ENCODE measurements around the gene RAI14.

RAI14 gene

GRCh38 chr5:34677428-34677827 is 21.3 kb downstream of the RAI14 start:
- no peak for DNase-seq

GRCh38 chr5:34680896-34681295 is 24.8 kb downstream of the RAI14 start:
- DNase-seq: peak in 1 of 4 experiments; percentile 4

GRCh38 chr5:34682926-34683623 is 26.9 kb downstream of the RAI14 start:
- no peak for DNase-seq

- no peak for DNase-seq
Measured at GRCh38 chr5:34684281-34684979, 28.3 kb downstream of the RAI14 start.

GRCh38 chr5:34684980-34685352 is 28.8 kb downstream of the RAI14 start:
- DNase-seq: no peak

GRCh38 chr5:34685485-34686165 is 29.5 kb downstream of the RAI14 start:
- no peak for DNase-seq

- peak; percentile 16 to 51 (median 41) for DNase-seq
Measured at GRCh38 chr5:34686762-34687268, 30.7 kb downstream of the RAI14 start.

GRCh38 chr5:34687269-34688011 is 31.3 kb downstream of the RAI14 start:
- DNase-seq: no peak

GRCh38 chr5:34688015-34688810 is 32.1 kb downstream of the RAI14 start:
- no peak for DNase-seq

- no peak for DNase-seq
Measured at GRCh38 chr5:34690301-34690700, 34.2 kb downstream of the RAI14 start.

GRCh38 chr5:34690898-34691297 is 34.8 kb downstream of the RAI14 start:
- no peak for DNase-seq

GRCh38 chr5:34691326-34691725 is 35.2 kb downstream of the RAI14 start:
- DNase-seq: no peak

GRCh38 chr5:34692786-34693185 is 36.7 kb downstream of the RAI14 start:
- DNase-seq: no peak

GRCh38 chr5:34694012-34694411 is 37.9 kb downstream of the RAI14 start:
- no peak for DNase-seq

GRCh38 chr5:34694685-34695084 is 38.6 kb downstream of the RAI14 start:
- DNase-seq: no peak

GRCh38 chr5:34695275-34696027 is 39.3 kb downstream of the RAI14 start:
- no peak for DNase-seq

GRCh38 chr5:34697308-34698108 is 41.4 kb downstream of the RAI14 start:
- no peak for DNase-seq

- DNase-seq: no peak
Measured at GRCh38 chr5:34698109-34698419, 41.9 kb downstream of the RAI14 start.

- no peak for DNase-seq
Measured at GRCh38 chr5:34698754-34699153, 42.6 kb downstream of the RAI14 start.
